GM13977 (cell line): ENCODE results near the gene SLC35E3.

Experiments used
- DNase-seq: peaks from one replicate; pipeline ENCODE4 v3.0.0; 2012; ENCODE audit warnings: low spot score
- in situ Hi-C: fragments of 300-500 bp; cut with MboI; formaldehyde crosslinking; loops from one replicate; pipeline ENCODE4 v1.12.0; 2022; ENCODE audit warnings: low sequenced_read_pairs, low pct_unique_long_range_greater_than_20kb, mixed read lengths, inconsistent platforms; ENCODE audit not compliant: unreplicated experiment
- TF ChIP-seq, protein P1 (sequence below): IDR thresholded peaks from 2 replicates; pipeline ENCODE4 v1.5.1; 2012; ENCODE audit warnings: mild to moderate bottlenecking, control low read depth; ENCODE audit not compliant: insufficient read depth; ENCODE audit errors: extremely low read depth, missing control alignments

Gene SLC35E3

DNA sequence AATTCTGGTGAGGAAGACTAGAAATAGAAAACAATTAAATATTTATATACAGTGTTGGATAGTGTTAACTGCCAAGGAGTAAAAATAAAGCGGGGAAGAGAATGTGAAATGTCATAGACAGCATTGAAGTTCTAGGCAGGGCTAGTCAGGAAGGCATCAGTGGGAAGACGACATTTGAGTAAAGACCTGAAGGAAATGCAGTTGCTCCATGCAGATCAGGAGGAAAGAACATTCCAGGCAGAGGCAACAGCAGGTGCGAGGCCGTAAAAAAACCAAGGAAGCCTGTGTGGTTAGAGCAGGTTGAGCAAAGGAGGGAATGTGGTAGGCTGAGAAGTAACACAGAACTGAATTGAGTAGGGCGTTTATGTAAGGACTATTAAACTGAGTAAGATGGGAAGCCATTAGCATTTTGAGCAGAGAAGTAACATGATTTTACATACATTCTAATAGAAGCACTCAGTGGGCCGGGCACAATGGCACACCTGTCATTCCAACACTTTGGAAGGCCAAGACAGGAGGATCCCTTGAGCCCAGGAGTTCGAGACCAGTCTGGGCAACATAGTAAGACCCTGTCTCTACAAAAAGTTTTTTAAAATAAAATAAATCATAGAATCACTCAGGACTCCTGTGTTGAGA is 14.9 kb downstream of the SLC35E3 start:
- DNase-seq = no peak
- in situ Hi-C loops = no loop called here
- TF ChIP-seq, protein P1, sequence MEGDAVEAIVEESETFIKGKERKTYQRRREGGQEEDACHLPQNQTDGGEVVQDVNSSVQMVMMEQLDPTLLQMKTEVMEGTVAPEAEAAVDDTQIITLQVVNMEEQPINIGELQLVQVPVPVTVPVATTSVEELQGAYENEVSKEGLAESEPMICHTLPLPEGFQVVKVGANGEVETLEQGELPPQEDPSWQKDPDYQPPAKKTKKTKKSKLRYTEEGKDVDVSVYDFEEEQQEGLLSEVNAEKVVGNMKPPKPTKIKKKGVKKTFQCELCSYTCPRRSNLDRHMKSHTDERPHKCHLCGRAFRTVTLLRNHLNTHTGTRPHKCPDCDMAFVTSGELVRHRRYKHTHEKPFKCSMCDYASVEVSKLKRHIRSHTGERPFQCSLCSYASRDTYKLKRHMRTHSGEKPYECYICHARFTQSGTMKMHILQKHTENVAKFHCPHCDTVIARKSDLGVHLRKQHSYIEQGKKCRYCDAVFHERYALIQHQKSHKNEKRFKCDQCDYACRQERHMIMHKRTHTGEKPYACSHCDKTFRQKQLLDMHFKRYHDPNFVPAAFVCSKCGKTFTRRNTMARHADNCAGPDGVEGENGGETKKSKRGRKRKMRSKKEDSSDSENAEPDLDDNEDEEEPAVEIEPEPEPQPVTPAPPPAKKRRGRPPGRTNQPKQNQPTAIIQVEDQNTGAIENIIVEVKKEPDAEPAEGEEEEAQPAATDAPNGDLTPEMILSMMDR = no peak

DNA sequence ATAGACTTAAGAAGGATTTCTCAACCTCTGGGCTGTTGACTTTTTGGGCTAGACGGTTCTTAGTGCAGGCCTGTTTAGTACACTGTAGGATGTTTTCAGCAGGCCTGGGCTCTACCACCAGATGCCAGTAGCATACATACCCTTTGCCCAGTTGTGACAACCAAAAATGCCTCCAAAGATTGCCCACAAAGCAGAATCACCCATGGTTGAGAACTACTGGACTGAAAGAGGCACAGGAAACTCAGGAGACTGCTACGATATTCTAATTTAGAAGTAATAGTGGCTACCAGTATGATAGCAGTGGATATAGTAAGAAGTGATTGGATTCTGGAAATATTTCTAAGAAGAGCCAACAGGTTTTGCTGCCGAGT is 15.5 kb downstream of the SLC35E3 start:
- in situ Hi-C loops = no loop called here
- TF ChIP-seq, protein P1 = no peak
- no peak for DNase-seq

DNA sequence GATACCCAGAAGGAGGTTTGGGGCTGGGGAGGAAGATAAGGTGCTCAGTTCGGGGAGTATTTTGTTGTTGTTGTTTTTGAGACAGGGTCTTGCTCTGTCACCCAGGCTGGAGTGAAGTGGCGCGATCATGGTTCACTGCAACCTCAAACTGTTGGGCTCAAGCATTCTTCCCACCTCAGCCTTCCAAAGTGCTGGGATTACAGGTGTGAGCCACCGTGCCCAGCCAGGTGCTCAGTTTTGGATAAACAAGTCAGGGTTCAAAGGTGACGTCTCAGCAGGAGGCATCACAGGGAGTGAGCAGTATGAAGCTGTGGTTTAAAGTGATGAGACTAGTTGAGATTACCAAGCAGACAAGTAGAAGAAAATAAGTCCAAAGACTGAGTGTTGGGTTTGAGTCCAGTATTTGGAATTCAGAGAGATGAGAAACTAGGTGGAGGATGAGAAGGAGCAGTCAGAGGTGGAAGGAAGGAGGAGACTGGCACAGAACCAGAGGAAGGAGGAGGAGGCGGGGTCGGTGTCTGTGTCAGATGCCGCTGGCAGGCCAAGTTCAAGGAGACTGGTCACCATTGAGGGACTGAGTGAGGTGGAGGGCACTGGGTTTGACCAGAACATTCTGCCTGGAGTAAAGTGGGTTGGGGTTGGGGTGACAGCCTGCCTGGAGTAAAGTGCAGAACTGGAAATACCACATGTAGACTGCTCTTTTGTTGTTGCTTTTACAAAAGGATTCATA is 16.1 kb downstream of the SLC35E3 start:
- in situ Hi-C loops = no loop called here
- DNase-seq = no peak
- TF ChIP-seq, protein P1 = no peak

DNA sequence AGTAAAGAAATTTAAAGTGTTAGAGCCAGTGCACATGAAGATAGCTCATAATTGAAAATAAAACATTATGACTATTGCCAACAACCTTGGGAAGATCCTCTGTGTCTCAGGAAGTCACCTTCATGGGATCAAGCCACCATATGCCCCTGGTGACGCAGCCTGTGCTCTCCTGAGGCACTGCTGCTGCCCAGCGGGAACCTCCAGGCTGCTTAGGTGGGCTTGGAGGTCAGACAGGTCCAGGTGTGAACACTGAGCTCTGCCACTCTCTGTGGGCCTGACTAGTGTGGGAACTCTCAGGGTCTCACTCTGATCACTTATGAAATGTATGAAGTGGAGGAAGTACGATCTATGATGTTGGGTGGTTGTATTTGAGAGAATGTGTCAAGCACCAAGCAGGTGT is 16.7 kb downstream of the SLC35E3 start:
- TF ChIP-seq, protein P1 = no peak
- no peak for DNase-seq
- in situ Hi-C loops = no loop called here

DNA sequence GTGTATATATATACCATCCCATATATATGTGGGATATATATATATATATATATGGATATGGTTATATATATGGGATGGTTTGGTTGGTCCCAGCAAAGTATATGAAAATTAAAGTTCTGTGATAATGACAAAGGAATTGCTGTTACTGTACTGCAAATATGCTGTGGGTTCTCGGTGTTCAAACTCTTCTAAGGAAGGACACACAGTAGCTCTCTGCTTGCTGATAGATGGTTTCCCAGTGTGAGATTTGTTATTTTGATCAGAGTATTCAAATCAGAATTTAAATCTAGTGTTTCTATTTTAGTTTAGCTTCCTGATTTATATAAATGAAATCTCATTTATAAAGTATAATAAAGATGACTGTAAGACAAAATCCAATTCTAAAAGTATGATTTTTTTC is 19.7 kb downstream of the SLC35E3 start:
- DNase-seq = no peak
- TF ChIP-seq, protein P1 = no peak
- in situ Hi-C loops = no loop called here

DNA sequence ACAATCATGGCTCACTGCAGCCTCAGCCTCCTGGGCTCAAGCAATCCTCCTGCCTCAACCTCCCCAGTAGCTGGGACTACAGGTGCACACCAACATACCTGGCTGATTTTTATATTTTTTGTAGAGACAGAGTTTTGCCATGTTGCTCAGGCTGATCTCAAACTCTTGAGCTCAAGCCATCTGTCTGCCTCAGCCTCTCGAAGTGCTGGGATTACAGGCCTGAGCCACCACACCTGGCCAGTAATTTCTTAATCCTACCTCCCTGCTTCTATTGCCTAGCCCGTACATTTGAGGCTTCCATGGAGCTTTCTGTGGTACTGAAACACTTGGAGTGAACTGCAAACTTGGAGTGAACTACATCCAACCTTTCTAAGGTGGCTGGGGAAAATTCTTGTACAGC is 20.7 kb downstream of the SLC35E3 start:
- in situ Hi-C loops = no loop called here
- TF ChIP-seq, protein P1 = no peak
- no peak for DNase-seq
